HG03280 (cell line): ENCODE measurements around the gene RPS8.
"Not testable (repeated sequence)": the region's sequence is repeated elsewhere in the genome, so short reads cannot be mapped to it uniquely, and the experiment has no call there.

Experiments used
- ATAC-seq: cut with Tn5 transposase; IDR thresholded peaks from one replicate; pipeline ENCODE4 v1.9.1; 2021; ENCODE audit warnings: mild to moderate bottlenecking, moderate library complexity; ENCODE audit not compliant: unreplicated experiment

RPS8 gene

GRCh38 chr1:44780583-44781121 lies 5.3 kb downstream of the RPS8 start:
- no peak for ATAC-seq

- no peak for ATAC-seq
Observed at GRCh38 chr1:44783697-44784093, 8.4 kb downstream of the RPS8 start.

DNA sequence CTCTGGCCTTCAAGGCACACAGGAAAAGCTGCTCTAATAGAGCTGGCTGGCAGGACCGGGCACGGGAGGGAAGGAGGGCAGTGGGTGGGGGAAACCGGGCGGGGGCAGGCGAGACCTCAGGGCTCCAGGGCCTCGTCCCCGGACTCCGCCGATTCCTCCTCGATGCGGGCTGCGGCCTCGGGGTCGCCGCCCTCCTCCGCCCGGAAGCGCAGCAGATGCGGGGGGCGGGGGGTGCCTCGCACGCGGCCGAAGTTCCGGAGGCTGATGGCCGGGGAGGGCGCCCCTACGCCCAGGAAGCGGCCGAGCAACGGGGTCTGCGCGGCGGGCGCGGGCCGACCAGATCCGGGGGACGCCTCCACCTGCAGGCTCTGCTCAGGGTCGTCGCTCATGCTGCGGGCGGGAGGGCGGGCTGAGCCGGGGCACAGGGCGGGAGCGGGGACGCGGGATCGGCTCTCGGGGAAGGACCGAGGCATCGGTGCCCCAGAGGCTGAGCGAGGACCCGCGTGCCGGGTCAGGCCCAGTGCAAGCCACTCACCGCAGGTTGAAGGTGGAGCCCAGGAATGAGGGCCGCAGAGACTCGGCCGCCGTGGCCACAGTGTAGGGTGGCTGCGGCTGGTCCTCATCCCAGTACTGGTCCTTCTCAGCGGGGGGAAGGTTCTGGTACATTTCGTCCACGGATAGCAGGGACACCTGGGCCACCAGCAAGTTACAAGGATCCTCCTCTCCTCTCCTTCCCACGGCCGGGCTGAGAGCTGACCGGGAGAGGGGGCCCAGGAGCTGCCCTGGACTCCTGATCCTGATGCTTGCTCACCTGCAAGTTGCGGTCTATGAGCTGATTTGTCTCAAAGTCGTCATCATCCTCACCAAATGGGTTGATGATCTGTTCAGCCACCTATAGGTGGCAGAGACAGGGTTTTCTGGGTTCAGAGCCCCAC lies 9.0 kb downstream of the RPS8 start:
- no peak for ATAC-seq

GRCh38 chr1:44785029-44785380 lies 9.7 kb downstream of the RPS8 start:
- no peak for ATAC-seq

GRCh38 chr1:44785501-44786137 lies 10.3 kb downstream of the RPS8 start:
- ATAC-seq: no peak

DNA sequence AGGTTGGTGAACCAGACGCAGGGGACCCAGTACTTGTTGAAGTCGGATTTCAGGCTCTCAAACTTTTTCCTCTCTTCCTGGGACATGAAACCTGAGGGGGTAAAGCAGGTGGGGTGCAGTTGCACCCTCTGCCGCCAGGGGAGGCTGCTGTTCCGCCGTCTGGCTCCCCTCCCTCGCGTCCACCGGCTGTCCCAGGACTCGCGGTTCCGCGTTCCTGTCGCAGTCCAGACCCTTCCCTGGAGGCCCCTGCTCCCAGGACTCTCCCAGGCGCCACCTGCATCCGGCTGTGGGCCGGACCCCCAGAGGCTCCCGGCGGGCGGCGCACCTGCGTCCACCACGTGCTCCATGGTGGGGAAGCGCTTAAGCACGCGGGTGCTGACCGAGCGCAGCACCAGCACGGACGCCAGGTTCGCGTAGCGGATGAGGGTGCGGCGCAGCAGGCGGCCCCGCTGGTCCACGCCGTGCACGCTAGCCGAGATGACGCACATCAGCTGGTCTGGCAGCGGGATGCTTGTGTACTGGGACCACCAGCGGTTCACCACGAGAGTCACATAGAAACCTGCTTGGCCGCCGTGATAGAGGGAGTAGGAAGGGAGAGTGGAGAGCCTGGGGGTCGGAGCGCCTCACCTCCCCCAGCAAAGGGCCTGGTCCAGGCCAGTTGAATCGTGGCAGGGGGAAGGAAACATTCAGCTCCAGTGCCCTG lies 10.9 kb downstream of the RPS8 start:
- ATAC-seq: peak; percentile 46

DNA sequence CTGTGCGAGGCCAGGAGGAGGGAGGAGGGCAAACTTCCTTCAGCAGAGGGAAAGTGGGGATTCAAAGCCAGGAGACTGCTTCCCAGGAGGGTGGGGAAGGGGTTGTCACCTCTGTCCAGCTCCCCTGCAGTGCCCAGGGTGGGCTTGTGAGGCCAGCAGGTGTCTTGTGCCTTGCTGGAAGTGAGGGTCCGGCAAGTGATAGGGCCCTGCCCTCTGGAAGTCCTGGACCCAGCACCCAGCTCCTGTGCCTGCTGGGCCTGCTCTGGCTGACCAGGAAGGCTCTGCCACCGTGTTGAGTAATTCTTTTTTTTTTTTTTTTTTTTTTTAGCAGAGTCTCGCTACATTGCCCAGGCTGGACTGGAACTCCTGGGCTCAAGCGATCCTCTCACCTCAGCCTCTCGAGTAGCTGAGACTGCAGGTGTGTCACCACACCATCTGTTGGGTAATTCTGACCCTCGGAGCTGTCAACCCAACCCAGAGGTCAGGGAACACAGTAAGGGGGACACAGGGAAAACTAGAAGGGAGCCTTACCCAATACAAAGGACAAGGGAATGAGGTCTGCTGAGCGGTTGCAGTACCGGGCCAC lies 11.6 kb downstream of the RPS8 start:
- no peak for ATAC-seq

DNA sequence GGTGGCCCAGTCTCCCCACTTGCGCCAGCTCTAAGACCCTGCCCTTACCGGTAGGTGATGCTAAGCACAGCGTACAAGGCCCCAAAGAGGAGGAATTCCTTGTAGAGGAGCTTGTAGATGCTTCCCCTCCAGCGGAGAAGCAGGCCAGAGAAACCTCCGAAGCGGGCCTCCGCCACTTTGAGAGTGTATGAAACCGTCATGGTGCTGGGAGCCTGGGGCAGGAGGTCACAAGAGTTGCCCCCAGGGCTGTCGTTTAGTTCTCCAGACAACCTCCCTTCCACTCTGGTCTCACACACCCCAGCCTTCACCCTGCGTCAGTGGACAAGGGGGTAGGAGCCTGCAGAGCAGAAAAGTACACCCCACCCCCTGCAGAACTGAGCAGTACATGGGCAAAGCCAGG lies 12.2 kb downstream of the RPS8 start:
- no peak for ATAC-seq

DNA sequence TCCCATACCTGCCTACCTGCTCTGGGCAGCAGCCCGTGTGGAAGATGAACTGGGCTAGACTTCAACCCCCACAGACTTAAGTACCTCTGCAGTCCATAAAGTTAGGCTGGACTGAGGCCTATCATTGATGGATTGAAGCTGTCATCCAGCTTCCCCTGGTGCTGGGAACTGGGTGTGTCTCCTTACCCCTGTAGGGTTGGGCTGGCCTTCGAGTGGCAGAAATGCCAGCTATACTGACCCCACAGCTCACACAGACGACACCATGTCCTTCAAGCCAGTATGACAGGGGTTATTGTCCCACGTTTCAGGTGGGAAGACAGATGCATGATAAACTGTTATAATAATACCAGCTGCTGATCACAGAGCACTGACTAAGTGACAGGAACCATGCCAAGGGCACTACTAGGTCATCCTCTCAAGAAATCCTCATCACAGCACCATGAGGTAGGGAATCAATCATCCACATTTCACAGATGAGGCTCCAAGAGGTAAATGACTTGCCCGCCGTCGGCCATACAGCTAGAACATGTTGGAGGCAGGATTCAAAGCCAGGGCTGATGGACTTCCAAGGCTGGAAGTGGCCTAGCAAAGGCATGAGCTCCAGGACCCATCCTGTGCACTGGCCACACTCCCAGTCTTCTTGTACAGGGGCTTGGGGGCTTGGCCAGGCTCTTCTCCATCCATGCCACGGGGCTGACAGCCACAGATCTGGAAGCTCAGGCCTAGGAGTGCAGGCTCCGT lies 12.9 kb downstream of the RPS8 start, which contains the start of gene BEST4:
Gene BEST4, minus strand, starts transcription at position 51 of the 741 bp plus-strand sequence. CDS start 465 bp downstream, outside the sequence.
- ATAC-seq: no peak

DNA sequence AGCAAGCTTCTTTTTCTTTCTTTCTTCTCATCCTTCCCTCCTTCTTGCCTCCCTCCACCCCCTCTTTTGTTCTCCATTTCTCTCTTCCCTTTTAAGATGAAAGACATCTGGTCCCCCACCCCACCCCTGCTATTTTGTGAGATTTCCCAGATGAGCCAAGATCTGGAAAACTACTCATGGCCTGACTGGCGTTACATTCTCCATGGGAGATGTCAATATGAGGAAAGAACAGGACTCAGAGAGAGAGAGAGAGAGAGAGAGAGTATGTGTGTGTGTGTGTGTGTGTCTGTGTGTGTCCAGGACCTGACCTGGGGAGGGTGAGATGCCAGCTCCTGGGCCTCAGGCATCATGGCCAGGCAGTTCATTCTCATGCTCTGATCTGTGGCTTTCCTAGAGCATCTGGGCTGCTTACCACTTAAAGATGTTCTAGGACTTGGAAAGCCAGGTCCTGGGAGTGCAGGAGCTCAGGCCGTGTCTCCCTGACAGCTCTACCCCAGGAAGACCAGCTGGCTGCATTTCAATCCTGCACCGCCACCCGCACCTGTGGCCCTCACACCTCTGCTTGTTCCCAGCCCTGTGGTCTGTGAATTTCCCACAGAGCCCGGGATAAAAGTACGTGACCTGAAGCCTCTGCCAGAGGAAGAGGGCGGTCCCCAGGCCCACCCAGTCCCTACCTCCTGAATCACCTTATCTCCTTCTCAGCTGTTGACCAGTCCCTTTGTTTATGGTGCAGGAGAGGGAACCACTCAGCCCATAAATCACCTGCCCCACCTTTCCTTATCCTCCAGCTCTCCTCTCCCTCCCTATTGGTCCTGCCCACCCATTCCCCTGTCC lies 15.8 kb downstream of the RPS8 start:
- ATAC-seq: no peak

- ATAC-seq: no peak
Observed at GRCh38 chr1:44792736-44793502, 17.6 kb downstream of the RPS8 start.

GRCh38 chr1:44797886-44798285 lies 22.5 kb downstream of the RPS8 start:
- ATAC-seq: not testable (repeated sequence)

DNA sequence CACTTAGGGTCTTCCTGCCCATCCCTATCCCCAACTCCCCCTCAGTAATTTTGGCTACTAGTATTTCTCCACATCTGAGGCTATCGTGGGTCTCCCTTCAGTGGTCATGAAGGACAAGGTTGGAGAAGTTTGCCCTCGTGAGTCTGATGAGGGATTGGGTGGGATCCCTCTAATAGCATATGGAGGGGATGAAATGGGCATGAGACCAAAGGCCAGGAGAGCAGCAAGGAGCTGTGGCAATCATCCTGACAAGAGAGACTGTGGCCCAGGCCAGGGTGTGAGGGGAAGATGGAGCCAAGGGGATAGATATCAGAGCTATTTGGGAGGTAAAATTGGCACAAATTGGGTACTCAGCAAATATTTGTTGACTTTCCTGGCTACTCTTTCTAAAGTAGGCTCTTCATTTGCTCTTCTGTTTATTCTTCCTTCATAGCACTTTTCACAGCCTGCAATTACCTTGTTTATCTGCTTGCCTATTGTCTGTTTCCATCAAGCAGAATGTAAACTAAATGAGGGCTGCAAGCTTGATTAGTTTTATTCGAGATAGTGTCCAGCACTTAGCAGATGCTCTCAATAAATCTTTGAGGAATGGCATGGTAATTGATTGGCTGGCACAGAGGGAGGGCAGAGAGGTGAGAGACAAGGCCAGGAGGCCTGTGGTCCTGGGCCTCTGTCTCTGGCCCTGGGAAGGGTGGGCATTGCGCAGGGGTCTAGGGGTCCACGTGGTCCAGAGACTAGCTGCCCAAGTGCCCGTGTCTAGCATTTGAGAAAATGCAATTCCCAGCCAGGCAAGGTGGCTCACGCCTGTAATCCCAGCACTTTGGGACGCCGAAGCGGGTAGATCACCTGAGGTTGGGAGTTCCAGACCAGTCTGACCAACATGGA lies 23.4 kb downstream of the RPS8 start:
- ATAC-seq: no peak

GRCh38 chr1:44799770-44800584 lies 24.6 kb downstream of the RPS8 start, which contains the start of gene PLK3:
Gene PLK3 (plus strand): TSS chr1:44800377. CDS start chr1:44800464, 87 bp downstream.
- peak; percentile 82 for ATAC-seq

- ATAC-seq: no peak
Observed at GRCh38 chr1:44801491-44802305, 26.4 kb downstream of the RPS8 start.
